Breast epithelium (tissue), 4 donors: ENCODE results near the gene MOV10. TPM values are rescaled to one million over a fixed set of nuclear protein-coding genes. Genes with fewer than 3 reads are reported as not detected.

Source experiments
- DNase-seq, 2 donors: peaks; one replicate each; pipeline ENCODE4 v3.0.0-alpha.2; 2019; ENCODE audit warnings: low spot score in 2 of 2
- H3K27ac ChIP-seq, 2 donors: fragments of 200-600 bp; sonication (generic) in 1 of 2; one replicate each; pipeline ENCODE4 v1.5.1; 2016 to 2019; ENCODE audit warnings: mild to moderate bottlenecking in 1 of 2
- H3K27me3 ChIP-seq, 2 donors: fragments of 200-600 bp; sonication (generic) in 1 of 2; one replicate each; pipeline versions ENCODE4 v1.5.1 to v1.6.0; 2017 to 2019; ENCODE audit warnings: control low read depth in 1 of 2, mild to moderate bottlenecking in 1 of 2
- H3K36me3 ChIP-seq: fragments of 200-600 bp; one replicate; pipeline ENCODE4 v1.5.1; 2019
- H3K4me1 ChIP-seq, 2 donors: fragments of 200-600 bp; sonication (generic); one replicate each; pipeline ENCODE4 v1.5.1; 2016 to 2019; ENCODE audit warnings: control low read depth in 1 of 2
- H3K4me3 ChIP-seq, 3 donors: fragments of 200-600 bp; sonication (generic); 1 replicate in 2 of 3; 2 replicates in 1 of 3; pipeline ENCODE4 v1.5.1; 2016 to 2019; ENCODE audit warnings: mild to moderate bottlenecking in 3 of 3, moderate library complexity in 2 of 3
- H3K9me3 ChIP-seq, 2 donors: fragments of 200-600 bp; sonication (generic) in 1 of 2; one replicate each; pipeline ENCODE4 v1.5.1; 2016 to 2019; ENCODE audit warnings: control low read depth in 1 of 2
- POLR2A ChIP-seq: fragments of 450-650 bp; IDR thresholded peaks from one replicate; pipeline ENCODE4 v1.6.1; 2016; ENCODE audit warnings: antibody characterized with exemption, mild to moderate bottlenecking, moderate library complexity
- POLR2AphosphoS5 ChIP-seq, 3 donors: sonication (generic); formaldehyde crosslinking; IDR thresholded peaks; one replicate each; pipeline ENCODE4 v1.6.1; 2017; ENCODE audit warnings: antibody characterized with exemption in 3 of 3
- intact Hi-C: fragments of 100-400 bp; cut with DNase I; formaldehyde crosslinking; loops from one replicate; pipeline ENCODE4 v1.15.1; 2023; ENCODE audit warnings: low total_unique reads
- total RNA-seq, 3 donors: library from RNA; depleted of rRNA; stranded (reverse); fragments of >200 nt; gene quantifications; one replicate each; pipeline ENCODE4 v1.1.0, GENCODE V29; 2016
- TF ChIP-seq, protein P1 (sequence below), 3 donors: fragments of 450-650 bp; IDR thresholded peaks; one replicate each; pipeline ENCODE4 v1.5.1; 2016 to 2017; ENCODE audit warnings: antibody characterized with exemption in 3 of 3, mild to moderate bottlenecking in 3 of 3, moderate library complexity in 3 of 3

Gene MOV10
- total RNA-seq, 3 donors from 2014 or later, result 14.7 to 52.2 (median 42.6) TPM

- Histone ChIP-seq H3K36me3 (no peaks in the 10 kb centered on the region), H3K27me3 (no peaks in the 10 kb centered on the region), H3K27ac (no peak overlapping the region), H3K4me1 (peaks cover 9 to 10% of the 10 kb centered on the region in 2 donors), H3K9me3 (no peaks in the 10 kb centered on the region), H3K4me3 (no peak overlapping the region)
- DNase-seq, result no peak
- no peak for TF ChIP-seq POLR2A
- TF ChIP-seq, protein P1, sequence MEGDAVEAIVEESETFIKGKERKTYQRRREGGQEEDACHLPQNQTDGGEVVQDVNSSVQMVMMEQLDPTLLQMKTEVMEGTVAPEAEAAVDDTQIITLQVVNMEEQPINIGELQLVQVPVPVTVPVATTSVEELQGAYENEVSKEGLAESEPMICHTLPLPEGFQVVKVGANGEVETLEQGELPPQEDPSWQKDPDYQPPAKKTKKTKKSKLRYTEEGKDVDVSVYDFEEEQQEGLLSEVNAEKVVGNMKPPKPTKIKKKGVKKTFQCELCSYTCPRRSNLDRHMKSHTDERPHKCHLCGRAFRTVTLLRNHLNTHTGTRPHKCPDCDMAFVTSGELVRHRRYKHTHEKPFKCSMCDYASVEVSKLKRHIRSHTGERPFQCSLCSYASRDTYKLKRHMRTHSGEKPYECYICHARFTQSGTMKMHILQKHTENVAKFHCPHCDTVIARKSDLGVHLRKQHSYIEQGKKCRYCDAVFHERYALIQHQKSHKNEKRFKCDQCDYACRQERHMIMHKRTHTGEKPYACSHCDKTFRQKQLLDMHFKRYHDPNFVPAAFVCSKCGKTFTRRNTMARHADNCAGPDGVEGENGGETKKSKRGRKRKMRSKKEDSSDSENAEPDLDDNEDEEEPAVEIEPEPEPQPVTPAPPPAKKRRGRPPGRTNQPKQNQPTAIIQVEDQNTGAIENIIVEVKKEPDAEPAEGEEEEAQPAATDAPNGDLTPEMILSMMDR (IDR thresholded peaks at IDR 0.05), result no peak
- no peak for TF ChIP-seq POLR2AphosphoS5 (IDR thresholded peaks at IDR 0.05)
- intact Hi-C loops, result no loop called here
Observed at GRCh38 chr1:112708489-112708888, 34.0 kb downstream of the MOV10 start.

GRCh38 chr1:112710159-112710558 is 35.7 kb downstream of the MOV10 start:
- H3K36me3 ChIP-seq, result no peaks in the 10 kb centered on the region
- no peak overlapping the region for H3K4me3 ChIP-seq
- no peak for DNase-seq
- intact Hi-C loops, result no loop called here
- H3K27ac ChIP-seq, result no peak overlapping the region
- no peak for TF ChIP-seq POLR2A
- TF ChIP-seq, protein P1 (IDR thresholded peaks at IDR 0.05), result no peak
- TF ChIP-seq POLR2AphosphoS5 (IDR thresholded peaks at IDR 0.05), result no peak
- H3K27me3 ChIP-seq, result no peaks in the 10 kb centered on the region
- H3K4me1 ChIP-seq, result peaks cover 0 to 4% of the 10 kb centered on the region in 2 donors
- H3K9me3 ChIP-seq, result no peaks in the 10 kb centered on the region

GRCh38 chr1:112710586-112710985 is 36.1 kb downstream of the MOV10 start:
- no peak overlapping the region for H3K27ac ChIP-seq
- H3K4me1 ChIP-seq, result peaks cover 0 to 3% of the 10 kb centered on the region in 2 donors
- TF ChIP-seq, protein P1 (IDR thresholded peaks at IDR 0.05), result no peak
- no peak for TF ChIP-seq POLR2A
- TF ChIP-seq POLR2AphosphoS5 (IDR thresholded peaks at IDR 0.05), result no peak
- no peaks in the 10 kb centered on the region for H3K9me3 ChIP-seq
- no peak overlapping the region for H3K4me3 ChIP-seq
- no peak for DNase-seq
- H3K36me3 ChIP-seq, result no peaks in the 10 kb centered on the region
- intact Hi-C loops, result no loop called here
- H3K27me3 ChIP-seq, result no peaks in the 10 kb centered on the region

- H3K9me3 ChIP-seq, result no peaks in the 10 kb centered on the region
- H3K36me3 ChIP-seq, result no peaks in the 10 kb centered on the region
- no peaks in the 10 kb centered on the region for H3K27me3 ChIP-seq
- H3K4me1 ChIP-seq, result no peaks in the 10 kb centered on the region
- H3K27ac ChIP-seq, result no peak overlapping the region
- DNase-seq, result no peak
- TF ChIP-seq POLR2AphosphoS5 (IDR thresholded peaks at IDR 0.05), result no peak
- TF ChIP-seq, protein P1 (IDR thresholded peaks at IDR 0.05), result no peak
- TF ChIP-seq POLR2A, result no peak
- intact Hi-C loops, result no loop called here
- no peak overlapping the region for H3K4me3 ChIP-seq
Observed at GRCh38 chr1:112711041-112711440, 36.6 kb downstream of the MOV10 start.

- intact Hi-C loops, result no loop called here
- Histone ChIP-seq H3K9me3 (no peaks in the 10 kb centered on the region), H3K27ac (no peak overlapping the region), H3K36me3 (no peaks in the 10 kb centered on the region), H3K4me1 (no peaks in the 10 kb centered on the region), H3K27me3 (no peaks in the 10 kb centered on the region), H3K4me3 (no peak overlapping the region)
- TF ChIP-seq POLR2AphosphoS5 (IDR thresholded peaks at IDR 0.05), result no peak
- TF ChIP-seq, protein P1 (IDR thresholded peaks at IDR 0.05), result no peak
- no peak for TF ChIP-seq POLR2A
- no peak for DNase-seq
Observed at GRCh38 chr1:112711670-112712069, 37.2 kb downstream of the MOV10 start.
